IPS DF 6.9 (cell line): ENCODE data around the gene GPR108.
"Not testable (repeated sequence)": the region's sequence is repeated elsewhere in the genome, so short reads cannot be mapped to it uniquely, and the experiment has no call there.

Experiments
- DNase-seq: peaks from one replicate; pipeline ENCODE4 v3.0.0-alpha.2; 2013; ENCODE audit warnings: low read depth, low spot score
- H3K27ac ChIP-seq: one replicate; pipeline ENCODE4 v1.5.1; 2013; ENCODE audit warnings: low read length, control low read depth
- H3K27me3 ChIP-seq: 2 replicates; pipeline ENCODE4 v1.6.1; 2013; ENCODE audit warnings: mild to moderate bottlenecking, low read length; ENCODE audit not compliant: control insufficient read depth, insufficient read depth
- H3K36me3 ChIP-seq: 2 replicates; pipeline ENCODE4 v1.6.1; 2013; ENCODE audit warnings: low read length; ENCODE audit not compliant: control insufficient read depth, insufficient read depth
- H3K4me1 ChIP-seq: 2 replicates; pipeline ENCODE4 v1.6.1; 2013; ENCODE audit warnings: low read length; ENCODE audit not compliant: control insufficient read depth, insufficient read depth
- H3K4me3 ChIP-seq: 2 replicates; pipeline ENCODE4 v1.5.1; 2013; ENCODE audit warnings: mild to moderate bottlenecking, low read length
- H3K9me3 ChIP-seq: 2 replicates; pipeline ENCODE4 v1.6.1; 2013; ENCODE audit warnings: low read length, inconsistent platforms; ENCODE audit not compliant: control insufficient read depth, insufficient read depth
- WGBS: extraction: QIAGEN DNeasy Blood & Tissue Kit; methylation state at CpG from one replicate; pipeline ENCODE4 v1.1.7; 2013; ENCODE audit warnings: mixed read lengths, missing lambda C conversion rate; ENCODE audit not compliant: insufficient read length, insufficient coverage; 5-methylcytosine and 5-hydroxymethylcytosine counted together

Gene GPR108

GRCh38 chr19:6711605-6712004, 25.8 kb downstream of the GPR108 start:
- H3K9me3 ChIP-seq = no peaks in the 10 kb centered on the region
- no peaks in the 10 kb centered on the region for H3K36me3 ChIP-seq
- no peaks in the 10 kb centered on the region; the same call in 1 of the 2 replicates for H3K27me3 ChIP-seq
- no peak overlapping the region for H3K27ac ChIP-seq
- H3K4me1 ChIP-seq = no peaks in the 10 kb centered on the region
- no peak for DNase-seq
- H3K4me3 ChIP-seq = no peak overlapping the region
- WGBS = no CpG with 5 or more reads among the region's 10 CpGs

GRCh38 chr19:6711078-6711361, 26.4 kb downstream of the GPR108 start:
- Histone ChIP-seq H3K27me3 (no peaks in the 10 kb centered on the region; the same call in 1 of the 2 replicates), H3K27ac (no peak overlapping the region), H3K4me3 (peak overlapping the region; percentile 2; the same call in 1 of the 2 replicates), H3K9me3 (no peaks in the 10 kb centered on the region), H3K36me3 (no peaks in the 10 kb centered on the region), H3K4me1 (no peaks in the 10 kb centered on the region)
- no CpG with 5 or more reads among the region's 9 CpGs for WGBS
- DNase-seq = no peak

DNA sequence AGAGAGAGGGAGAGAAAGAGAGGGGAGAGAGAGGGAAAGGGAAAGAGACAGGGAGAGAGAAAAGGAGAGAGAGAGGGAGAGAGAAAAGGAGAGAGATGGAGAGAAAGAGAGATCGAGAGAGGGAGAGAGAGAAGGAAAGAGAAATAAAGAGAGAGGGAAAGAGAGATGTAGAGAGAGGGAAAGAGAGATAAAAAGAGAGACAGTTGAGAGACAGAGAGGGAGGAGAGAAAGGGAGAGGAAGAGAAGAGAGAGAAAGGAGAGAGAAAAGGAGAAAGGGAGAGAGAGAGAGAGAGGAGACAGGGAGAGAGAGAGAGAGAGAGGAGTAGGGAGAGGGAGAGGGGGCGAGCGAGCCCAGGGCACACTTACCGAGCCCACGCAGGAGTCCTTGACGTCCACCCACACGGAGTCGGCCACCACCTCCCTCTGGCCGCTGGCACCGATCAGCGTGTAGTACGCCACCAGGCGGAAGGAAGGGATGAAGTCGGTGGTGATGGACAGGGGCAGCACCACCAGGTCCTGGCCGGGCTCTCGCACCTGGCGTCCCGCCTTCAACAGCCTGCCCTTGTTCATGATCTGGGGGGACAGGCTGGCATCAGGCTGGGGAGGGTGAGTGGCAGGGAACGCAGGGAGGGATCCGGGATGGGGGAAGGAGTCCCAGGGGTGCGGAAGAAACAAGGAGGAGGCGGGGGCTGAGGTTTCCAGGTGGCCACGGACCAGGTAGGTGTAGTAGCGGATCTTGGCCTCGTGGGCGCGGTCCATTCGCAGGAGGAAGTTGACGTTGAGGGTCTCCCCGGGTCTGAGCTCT, 26.9 kb downstream of the GPR108 start:
- H3K9me3 ChIP-seq = no peaks in the 10 kb centered on the region
- WGBS = 96% methylated on average over 1 of the region's 30 CpGs
- H3K27ac ChIP-seq = no peak overlapping the region
- no peaks in the 10 kb centered on the region for H3K36me3 ChIP-seq
- no peak for DNase-seq
- no peaks in the 10 kb centered on the region; the same call in 1 of the 2 replicates for H3K27me3 ChIP-seq
- H3K4me1 ChIP-seq = no peaks in the 10 kb centered on the region
- peak overlapping the region; percentile 26; the same call in 1 of the 2 replicates for H3K4me3 ChIP-seq

DNA sequence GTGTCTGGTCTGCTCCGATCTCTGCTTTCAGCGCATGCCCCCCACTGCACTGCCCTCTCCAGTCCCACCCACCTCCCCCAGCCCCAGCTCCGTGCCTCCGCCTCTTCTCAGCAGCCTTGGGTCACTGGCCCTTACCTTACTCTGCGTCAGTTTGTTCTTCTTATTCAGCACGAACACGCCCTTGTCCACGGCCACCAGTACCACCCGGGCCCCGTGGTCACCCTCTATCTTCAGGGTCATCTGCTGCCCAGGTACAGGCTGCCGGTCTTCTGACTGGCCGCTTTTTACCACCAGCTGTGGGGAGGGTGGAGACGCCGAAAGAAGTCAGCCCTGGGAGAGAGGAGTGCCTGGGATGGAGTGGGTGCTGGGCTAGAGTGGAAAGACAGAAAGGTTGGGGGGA, 27.8 kb downstream of the GPR108 start:
- Histone ChIP-seq H3K9me3 (no peaks in the 10 kb centered on the region), H3K27ac (no peak overlapping the region), H3K36me3 (no peaks in the 10 kb centered on the region), H3K27me3 (no peaks in the 10 kb centered on the region; the same call in 1 of the 2 replicates), H3K4me3 (no peak overlapping the region), H3K4me1 (no peaks in the 10 kb centered on the region)
- WGBS = no CpG with 5 or more reads among the region's 14 CpGs
- no peak for DNase-seq

DNA sequence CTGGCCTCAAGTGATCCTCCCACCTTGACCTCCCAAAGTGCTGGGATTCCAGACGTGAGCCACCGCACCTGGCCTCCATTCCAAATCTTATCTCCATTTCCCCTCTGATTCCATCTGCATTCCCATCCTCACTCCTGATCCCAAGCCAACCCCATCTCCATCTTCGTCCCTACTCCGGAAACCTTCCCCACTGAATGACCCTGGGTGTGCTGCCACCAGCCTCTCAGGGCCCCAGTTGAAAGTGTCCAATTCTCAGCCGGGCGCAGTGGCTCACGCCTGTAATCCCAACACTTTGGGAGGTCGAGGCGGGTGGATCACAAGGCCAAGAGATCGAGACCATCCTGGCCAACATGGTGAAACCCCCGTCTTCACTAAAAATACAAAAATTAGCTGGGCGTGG, 28.5 kb downstream of the GPR108 start:
- DNase-seq, H3K4me1 ChIP-seq, H3K27me3 ChIP-seq, H3K27ac ChIP-seq, H3K4me3 ChIP-seq, H3K36me3 ChIP-seq, H3K9me3 ChIP-seq: not testable (repeated sequence)
- no CpG with 5 or more reads among the region's 12 CpGs for WGBS

DNA sequence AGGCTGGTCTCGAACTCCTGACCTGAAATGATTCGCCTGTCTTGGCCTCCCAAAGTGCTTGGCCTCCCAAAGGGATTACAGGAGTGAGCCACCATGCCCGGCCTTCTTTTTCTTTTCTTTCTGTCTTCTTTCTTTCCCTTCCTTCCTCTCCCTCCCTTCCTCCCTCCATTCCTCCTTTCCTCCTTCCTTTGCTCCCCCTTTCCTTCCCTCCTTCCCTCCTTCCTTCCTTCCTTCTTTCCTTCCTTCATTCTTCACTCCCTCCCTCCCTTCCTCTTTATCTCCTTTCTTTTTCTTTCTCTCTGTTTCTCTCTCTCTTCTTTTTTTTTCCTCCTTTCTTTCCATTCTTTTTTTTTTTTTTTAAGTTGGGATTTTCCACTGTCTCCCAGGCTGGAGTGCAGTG, 29.0 kb downstream of the GPR108 start:
- H3K4me1 ChIP-seq = no peaks in the 10 kb centered on the region
- no peaks in the 10 kb centered on the region; the same call in 1 of the 2 replicates for H3K27me3 ChIP-seq
- no peak for DNase-seq
- no peaks in the 10 kb centered on the region for H3K36me3 ChIP-seq
- H3K4me3 ChIP-seq = no peak overlapping the region
- no peaks in the 10 kb centered on the region for H3K9me3 ChIP-seq
- no peak overlapping the region for H3K27ac ChIP-seq
- no CpG with 5 or more reads among the region's 3 CpGs for WGBS

GRCh38 chr19:6707658-6708018, 29.7 kb downstream of the GPR108 start:
- no peak overlapping the region for H3K27ac ChIP-seq
- H3K4me3 ChIP-seq = no peak overlapping the region
- no peak for DNase-seq
- H3K4me1 ChIP-seq = no peaks in the 10 kb centered on the region
- H3K36me3 ChIP-seq = no peaks in the 10 kb centered on the region
- H3K27me3 ChIP-seq = no peaks in the 10 kb centered on the region; the same call in 1 of the 2 replicates
- WGBS = no CpG with 5 or more reads among the region's 16 CpGs
- H3K9me3 ChIP-seq = no peaks in the 10 kb centered on the region

- WGBS = no CpG with 5 or more reads among the region's 44 CpGs
- no peaks in the 10 kb centered on the region for H3K9me3 ChIP-seq
- DNase-seq = no peak
- no peak overlapping the region for H3K27ac ChIP-seq
- no peaks in the 10 kb centered on the region; the same call in 1 of the 2 replicates for H3K27me3 ChIP-seq
- H3K36me3 ChIP-seq = no peaks in the 10 kb centered on the region
- H3K4me3 ChIP-seq = no peak overlapping the region
- no peaks in the 10 kb centered on the region for H3K4me1 ChIP-seq
Measured at GRCh38 chr19:6707011-6707657, 30.2 kb downstream of the GPR108 start.

DNA sequence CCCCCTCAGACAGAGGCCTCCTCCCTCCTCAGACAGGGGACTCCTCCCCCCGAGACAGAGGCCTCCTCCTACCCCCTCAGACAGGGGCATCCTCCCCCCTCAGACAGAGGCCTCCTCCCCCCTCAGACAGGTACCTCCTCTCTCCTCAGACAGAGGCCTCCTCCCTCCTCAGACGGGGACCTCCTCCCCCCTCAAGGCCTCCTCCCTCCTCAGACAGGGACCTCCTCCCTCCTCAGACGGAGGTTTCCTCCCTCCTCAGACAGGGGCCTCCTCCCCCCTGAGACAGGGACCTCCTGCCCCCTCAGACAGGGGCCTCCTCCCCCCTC, 30.8 kb downstream of the GPR108 start:
- Histone ChIP-seq H3K27ac (no peak overlapping the region), H3K36me3 (no peaks in the 10 kb centered on the region), H3K9me3 (no peaks in the 10 kb centered on the region), H3K27me3 (no peaks in the 10 kb centered on the region; the same call in 1 of the 2 replicates), H3K4me3 (no peak overlapping the region), H3K4me1 (no peaks in the 10 kb centered on the region)
- WGBS = no CpG with 5 or more reads among the region's 3 CpGs
- no peak for DNase-seq

GRCh38 chr19:6705931-6706632, 31.3 kb downstream of the GPR108 start:
- Histone ChIP-seq H3K27me3 (no peaks in the 10 kb centered on the region; the same call in 1 of the 2 replicates), H3K4me3 (no peak overlapping the region), H3K4me1 (no peaks in the 10 kb centered on the region), H3K27ac (no peak overlapping the region), H3K36me3 (no peaks in the 10 kb centered on the region), H3K9me3 (no peaks in the 10 kb centered on the region)
- no CpG with 5 or more reads among the region's 11 CpGs for WGBS
- DNase-seq = no peak
